KMS-11 (cell line): ENCODE results near the gene ADAM15.

ENCODE experiments used
- H2AFZ ChIP-seq: fragments of 200-600 bp; sonication (generic); 2 replicates; pipeline ENCODE4 v1.6.1; 2016; ENCODE audit warnings: antibody characterized with exemption, mixed run types, low read depth
- H3K27ac ChIP-seq: fragments of 200-600 bp; sonication (generic); 2 replicates; pipeline ENCODE4 v1.6.1; 2016; ENCODE audit warnings: mild to moderate bottlenecking, mixed run types
- H3K27me3 ChIP-seq: fragments of 200-600 bp; sonication (generic); 2 replicates; pipeline ENCODE4 v1.6.1; 2017; ENCODE audit warnings: mild to moderate bottlenecking, low read depth, mixed run types, moderate library complexity; ENCODE audit not compliant: insufficient read depth
- H3K36me3 ChIP-seq: fragments of 200-600 bp; sonication (generic); 2 replicates; pipeline ENCODE4 v1.6.1; 2017; ENCODE audit warnings: mild to moderate bottlenecking, mixed run types; ENCODE audit not compliant: insufficient read depth
- H3K4me1 ChIP-seq: fragments of 200-600 bp; sonication (generic); 2 replicates; pipeline ENCODE4 v1.6.1; 2016; ENCODE audit warnings: mild to moderate bottlenecking, low read depth, mixed run types; ENCODE audit not compliant: poor library complexity, severe bottlenecking
- H3K4me2 ChIP-seq: fragments of 200-600 bp; sonication (generic); 2 replicates; pipeline ENCODE4 v1.7.0; 2016; ENCODE audit warnings: mild to moderate bottlenecking, mixed run types
- H3K4me3 ChIP-seq: fragments of 200-600 bp; sonication (generic); IDR thresholded peaks from 2 replicates; pipeline ENCODE4 v1.6.1; 2017; ENCODE audit warnings: low read depth, low read length, mixed read lengths; ENCODE audit not compliant: insufficient read depth
- H3K79me2 ChIP-seq: fragments of 200-600 bp; sonication (generic); 2 replicates; pipeline ENCODE4 v1.6.1; 2016; ENCODE audit warnings: low read depth, mixed run types; ENCODE audit not compliant: insufficient read depth
- H3K9ac ChIP-seq: fragments of 200-600 bp; sonication (generic); 2 replicates; pipeline ENCODE4 v1.6.1; 2016; ENCODE audit warnings: mild to moderate bottlenecking, mixed run types
- H4K20me1 ChIP-seq: fragments of 200-600 bp; sonication (generic); 2 replicates; pipeline ENCODE4 v1.6.1; 2016; ENCODE audit warnings: mild to moderate bottlenecking, mixed run types; ENCODE audit not compliant: insufficient read depth
- CTCF ChIP-seq: fragments of 200-600 bp; sonication (generic); conservative IDR thresholded peaks from 2 replicates; pipeline ENCODE4 v1.6.1; 2017; ENCODE audit warnings: low read depth, mild to moderate bottlenecking, antibody characterized with exemption, low read length, moderate library complexity, mixed read lengths

The ADAM15 gene

GRCh38 chr1:155064832-155065429 lies 13.8 kb downstream of the ADAM15 start:
- no peak overlapping the region for H2AFZ ChIP-seq
- no peak overlapping the region for H3K27ac ChIP-seq
- no peak for TF ChIP-seq CTCF
- no peak overlapping the region for H3K9ac ChIP-seq
- no peaks in the 10 kb centered on the region for H3K79me2 ChIP-seq
- H3K36me3 ChIP-seq, result no peaks in the 10 kb centered on the region
- H3K4me1 ChIP-seq, result peaks cover 36% of the 10 kb centered on the region
- no peak overlapping the region for H3K4me3 ChIP-seq
- H4K20me1 ChIP-seq, result no peaks in the 10 kb centered on the region
- peak overlapping the region; percentile 99 for H3K4me2 ChIP-seq
- no peaks in the 10 kb centered on the region for H3K27me3 ChIP-seq

GRCh38 chr1:155066777-155067176 lies 15.7 kb downstream of the ADAM15 start:
- Histone ChIP-seq H3K9ac (no peak overlapping the region), H3K4me1 (peaks cover 30% of the 10 kb centered on the region), H3K36me3 (no peaks in the 10 kb centered on the region), H3K27me3 (no peaks in the 10 kb centered on the region), H3K79me2 (no peaks in the 10 kb centered on the region), H3K4me3 (no peak overlapping the region), H3K4me2 (no peak overlapping the region), H2AFZ (no peak overlapping the region), H4K20me1 (no peaks in the 10 kb centered on the region), H3K27ac (no peak overlapping the region)
- 0 out of 2 replicates have a peak, but pooled peaks have one; percentile 16 for TF ChIP-seq CTCF

- no peaks in the 10 kb centered on the region for H4K20me1 ChIP-seq
- no peaks in the 10 kb centered on the region for H3K27me3 ChIP-seq
- H3K9ac ChIP-seq, result no peak overlapping the region
- H2AFZ ChIP-seq, result no peak overlapping the region
- no peaks in the 10 kb centered on the region for H3K36me3 ChIP-seq
- no peaks in the 10 kb centered on the region for H3K79me2 ChIP-seq
- H3K27ac ChIP-seq, result no peak overlapping the region
- no peak for TF ChIP-seq CTCF
- no peak overlapping the region for H3K4me2 ChIP-seq
- H3K4me1 ChIP-seq, result peaks cover 19% of the 10 kb centered on the region
- H3K4me3 ChIP-seq, result no peak overlapping the region
Measured at GRCh38 chr1:155068599-155068998, 17.5 kb downstream of the ADAM15 start.

GRCh38 chr1:155069551-155070157 lies 18.5 kb downstream of the ADAM15 start:
- H3K4me2 ChIP-seq, result 0 out of 2 replicates have a peak overlapping the region, but pooled peaks have one; percentile 32
- peaks cover 13% of the 10 kb centered on the region for H3K4me1 ChIP-seq
- H3K36me3 ChIP-seq, result no peaks in the 10 kb centered on the region
- H4K20me1 ChIP-seq, result no peaks in the 10 kb centered on the region
- no peaks in the 10 kb centered on the region for H3K79me2 ChIP-seq
- TF ChIP-seq CTCF, result no peak
- H3K9ac ChIP-seq, result no peak overlapping the region
- H2AFZ ChIP-seq, result no peak overlapping the region
- H3K27me3 ChIP-seq, result no peaks in the 10 kb centered on the region
- H3K4me3 ChIP-seq, result no peak overlapping the region
- no peak overlapping the region for H3K27ac ChIP-seq
